ENCODE data around the gene PGAP6. TPM values are rescaled to one million over a fixed set of nuclear protein-coding genes. Genes with fewer than 3 reads are reported as not detected.

The PGAP6 gene
- total RNA-seq, 4 donors from 2014 or later: 18.3 to 43.5 (median 28.3) TPM

- TF ChIP-seq CTCF (IDR thresholded peaks at IDR 0.05; ENCODE audit: low read depth): no peak
These were observed 22.6 kb downstream of the PGAP6 start for GRCh38 chr16:359067-359763.

GRCh38 chr16:356741-357140 lies 25.0 kb downstream of the PGAP6 start:
- TF ChIP-seq CTCF (IDR thresholded peaks at IDR 0.05; ENCODE audit: low read depth): no peak

GRCh38 chr16:354971-355461 lies 26.8 kb downstream of the PGAP6 start:
- no peak for TF ChIP-seq CTCF (IDR thresholded peaks at IDR 0.05; ENCODE audit: low read depth)

DNA sequence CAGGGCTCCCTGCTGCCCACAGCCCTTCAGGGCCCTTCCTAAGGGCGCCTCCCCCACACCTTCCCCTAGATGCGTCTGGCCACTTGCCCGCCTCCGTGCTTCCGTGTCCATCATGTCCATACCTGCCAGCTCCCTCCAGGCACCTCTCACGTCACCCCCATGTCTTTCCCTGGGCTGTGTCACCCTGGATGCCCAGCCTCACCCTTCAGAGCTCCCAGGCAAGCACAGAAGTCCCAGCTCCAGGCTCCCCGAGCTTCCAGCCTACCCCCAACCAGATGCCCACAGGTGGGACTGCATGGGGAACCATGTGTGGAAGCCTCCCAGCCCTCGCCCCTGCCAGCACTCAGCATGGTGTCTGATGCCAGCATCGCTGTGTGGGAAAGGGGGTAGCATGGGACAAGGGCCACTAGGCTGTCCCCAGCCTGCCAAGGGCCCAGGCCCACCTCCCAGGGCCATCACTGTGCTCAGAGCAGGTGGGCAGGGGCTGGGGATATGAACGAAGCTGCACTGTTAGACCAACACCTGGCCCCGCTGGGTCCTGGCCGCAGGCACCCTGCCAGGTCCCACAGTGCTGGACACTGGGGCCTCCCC lies 27.4 kb downstream of the PGAP6 start:
- no peak for TF ChIP-seq CTCF (IDR thresholded peaks at IDR 0.05; ENCODE audit: low read depth)

GRCh38 chr16:353404-354290 lies 28.1 kb downstream of the PGAP6 start:
- TF ChIP-seq CTCF (IDR thresholded peaks at IDR 0.05; ENCODE audit: low read depth): no peak

DNA sequence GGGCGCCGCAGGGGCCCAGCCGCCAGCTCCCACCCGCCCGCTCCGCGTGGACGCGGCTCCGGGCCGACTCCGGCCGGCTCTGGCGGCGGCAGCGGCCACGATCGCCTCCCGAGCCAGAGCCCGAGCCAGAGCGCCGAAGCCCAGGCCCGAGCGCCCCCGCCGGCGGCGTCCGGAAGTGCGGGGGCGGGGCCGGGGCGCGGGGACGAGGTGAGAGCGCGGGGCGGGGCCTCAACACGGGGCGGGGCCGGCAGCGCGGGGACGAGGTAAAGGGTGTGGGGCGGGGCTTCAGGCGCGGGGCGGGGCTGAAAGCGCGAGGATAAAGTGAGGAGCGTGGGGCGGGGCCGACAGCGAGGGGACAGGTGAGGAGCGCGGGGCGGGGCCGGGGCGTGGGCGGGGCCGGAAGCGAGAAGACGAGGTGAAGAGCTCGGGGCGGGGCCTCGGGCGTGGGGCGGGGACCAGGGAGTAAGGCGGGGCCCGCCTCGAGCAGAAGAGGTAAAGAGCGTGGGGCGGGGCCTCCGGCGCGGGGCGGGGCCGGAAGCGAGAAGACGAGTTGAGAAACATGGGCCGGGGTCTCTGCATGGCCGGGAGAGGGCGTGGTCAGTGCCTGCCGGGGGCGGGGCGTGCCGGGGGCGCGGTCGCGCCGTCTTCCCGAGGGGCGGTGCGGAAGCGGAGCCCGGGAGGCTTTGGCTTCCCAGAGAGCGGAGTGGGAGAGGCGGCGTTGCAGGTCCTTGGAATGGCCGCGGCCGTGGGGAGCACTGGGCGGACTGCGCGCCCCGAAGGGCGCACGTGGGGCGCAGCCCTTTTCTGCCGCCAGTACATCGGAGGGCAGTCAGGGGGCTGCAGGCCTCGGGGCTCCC lies 29.0 kb downstream of the PGAP6 start, which contains the start of gene AXIN1:
TSS of gene AXIN1 (minus strand) at position 177 of the 857 bp plus-strand sequence. CDS start 5,698 bp downstream, outside the sequence.
- no peak for TF ChIP-seq CTCF (IDR thresholded peaks at IDR 0.05; ENCODE audit: low read depth)
